HCT116 (cell line): ENCODE data around the gene GNG12. TPM values are rescaled to one million over a fixed set of nuclear protein-coding genes. Genes with fewer than 3 reads are reported as not detected.

Source experiments
- ATAC-seq: fragments of 200-7000 bp; cut with Tn5 transposase; 2 replicates; pipeline ENCODE4 v1.9.1; 2020; ENCODE audit warnings: mild to moderate bottlenecking, moderate library complexity
- BruUV-seq: library from RNA; stranded (reverse); fragments of 400-500 nt; replicated peaks from 2 replicates; lab custom pipeline; 2021; lab: Mats Ljungman, UMichigan
- CTCF ChIA-PET: fragments of 300-600 bp; sonication (Branson Sonifier 250); formaldehyde crosslinking; loops from one replicate; lab custom pipeline; 2021; ENCODE audit warnings: antibody characterized with exemption; lab: Charles Lee
- POLR2A ChIA-PET: fragments of 300-600, 350-600 bp; sonication (Branson Sonifier 250); formaldehyde crosslinking; loops from one replicate; lab custom pipeline; 2021; ENCODE audit warnings: antibody characterized with exemption; lab: Charles Lee
- RAD21 ChIA-PET, 2 experiments: fragments of 300-600 bp; sonication (Branson Sonifier 250); formaldehyde crosslinking; loops; one replicate each; lab custom pipeline; 2023; ENCODE audit warnings: low total read pairs in 2 of 2; ENCODE audit not compliant: uncharacterized antibody in 2 of 2, unreplicated experiment in 2 of 2, low non-redundant PET in 1 of 2; lab: Charles Lee
- DNase-seq: peaks from one replicate; pipeline ENCODE4 v3.0.0-alpha.2; 2010; ENCODE audit warnings: low read depth, low spot score
- H2AFZ ChIP-seq: fragments of 200-600 bp; shearing (Covaris generic), sonication (generic); 2 replicates; pipeline ENCODE4 v1.6.1; 2017; ENCODE audit warnings: low read depth, mixed run types, mixed read lengths, antibody characterized with exemption, low read length; ENCODE audit not compliant: poor library complexity, severe bottlenecking
- H3K27ac ChIP-seq: 2 replicates; pipeline ENCODE4 v1.5.1; 2012; ENCODE audit warnings: low read depth, low read length
- H3K27me3 ChIP-seq: fragments of 200-600 bp; sonication (generic); 2 replicates; pipeline ENCODE4 v1.6.1; 2016; ENCODE audit warnings: mixed run types, low read length, mixed read lengths; ENCODE audit not compliant: insufficient read depth
- H3K36me3 ChIP-seq, 2 experiments: fragments of 200-500 bp in 1 of 2; fragments of 200-600 bp in 1 of 2; sonication (Bioruptor generic) in 1 of 2; sonication (generic) in 1 of 2; 2 replicates each; pipeline versions ENCODE4 v1.5.1 to v1.6.1; 2014 to 2016; ENCODE audit warnings: low read length in 2 of 2, inconsistent platforms in 1 of 2, mixed read lengths in 1 of 2, mixed run types in 1 of 2; ENCODE audit not compliant: insufficient read depth in 2 of 2, control insufficient read depth in 1 of 2
- H3K4me1 ChIP-seq, 2 experiments: fragments of 200-600 bp in 1 of 2; sonication (generic) in 1 of 2; 2 replicates each; pipeline versions ENCODE4 v1.5.1 to v1.6.1; 2012 to 2017; ENCODE audit warnings: low read length in 2 of 2, inconsistent platforms in 1 of 2, mild to moderate bottlenecking in 1 of 2, mixed read lengths in 1 of 2, mixed run types in 1 of 2, moderate library complexity in 1 of 2; ENCODE audit not compliant: insufficient read depth in 2 of 2, control insufficient read depth in 1 of 2
- H3K4me2 ChIP-seq: fragments of 200-600 bp; sonication (generic); 2 replicates; pipeline ENCODE4 v1.6.1; 2017; ENCODE audit warnings: mixed run types, low read length, mixed read lengths
- H3K4me3 ChIP-seq, 2 experiments: fragments of 200-600 bp in 1 of 2; sonication (generic) in 1 of 2; replicated peaks in 1 of 2; 2 replicates each; pipeline ENCODE4 v1.5.1; 2011 to 2016; ENCODE audit warnings: low read length in 2 of 2, control low read depth in 1 of 2, low read depth in 1 of 2, mild to moderate bottlenecking in 1 of 2, mixed read lengths in 1 of 2, mixed run types in 1 of 2
- H3K79me2 ChIP-seq: fragments of 200-600 bp; sonication (generic); 2 replicates; pipeline ENCODE4 v1.6.1; 2017; ENCODE audit warnings: mild to moderate bottlenecking, mixed run types, low read length, moderate library complexity, mixed read lengths; ENCODE audit not compliant: insufficient read depth
- H3K9ac ChIP-seq: fragments of 200-600 bp; sonication (generic); 2 replicates; pipeline ENCODE4 v1.6.1; 2016; ENCODE audit warnings: low read length, mixed read lengths
- H3K9me2 ChIP-seq: fragments of 200-600 bp; sonication (generic), shearing (Covaris generic); 2 replicates; pipeline ENCODE4 v1.6.1; 2017; ENCODE audit warnings: mixed run types, mild to moderate bottlenecking, moderate library complexity; ENCODE audit not compliant: insufficient read depth
- H3K9me3 ChIP-seq, 2 experiments: fragments of 200-500 bp in 1 of 2; fragments of 200-600 bp in 1 of 2; sonication (Bioruptor generic) in 1 of 2; sonication (generic) in 1 of 2; 2 replicates each; pipeline ENCODE4 v1.6.1; 2014 to 2017; ENCODE audit warnings: low read length in 2 of 2, mixed read lengths in 2 of 2, inconsistent platforms in 1 of 2, low read depth in 1 of 2, mild to moderate bottlenecking in 1 of 2, mixed run types in 1 of 2, moderate library complexity in 1 of 2; ENCODE audit not compliant: control insufficient read depth in 1 of 2, insufficient read depth in 1 of 2
- H4K20me1 ChIP-seq: fragments of 200-600 bp; sonication (generic), shearing (Covaris generic); 2 replicates; pipeline ENCODE4 v1.6.1; 2017; ENCODE audit warnings: mixed run types, mild to moderate bottlenecking, moderate library complexity; ENCODE audit not compliant: insufficient read depth
- CEBPB ChIP-seq: IDR thresholded peaks from 2 replicates; pipeline ENCODE4 v1.6.1; 2012; ENCODE audit warnings: low read depth
- POLR2AphosphoS5 ChIP-seq: IDR thresholded peaks from 2 replicates; pipeline ENCODE4 v1.6.1; 2011; ENCODE audit warnings: mild to moderate bottlenecking, low read depth, low read length, moderate library complexity
- SRF ChIP-seq: IDR thresholded peaks from 2 replicates; pipeline ENCODE4 v1.6.1; 2012; ENCODE audit warnings: low read depth
- intact Hi-C: fragments of 100-400 bp; cut with micrococcal nuclease; formaldehyde crosslinking; loops from 2 replicates; pipeline ENCODE4 v1.10.0; 2022
- total RNA-seq: library from RNA; stranded (reverse); gene quantifications from one replicate; pipeline ENCODE4 v1.2.1, GENCODE V29; 2021; ENCODE audit not compliant: unreplicated experiment
- TF ChIP-seq, protein P1 (sequence below): IDR thresholded peaks from 2 replicates; pipeline ENCODE4 v1.6.1; 2012
- TF ChIP-seq, protein P2 (sequence below): IDR thresholded peaks from 2 replicates; pipeline ENCODE4 v1.6.1; 2012; ENCODE audit warnings: low read depth
- TF ChIP-seq, protein P3 (sequence below), 3 experiments: fragments of 200-600 bp in 1 of 3; sonication (generic) in 1 of 3; IDR thresholded peaks in 2 of 3; conservative IDR thresholded peaks in 1 of 3; 2 replicates each; pipeline ENCODE4 v1.5.1; 2012 to 2017; ENCODE audit warnings: low read depth in 2 of 3, low read length in 2 of 3, antibody characterized with exemption in 1 of 3, borderline replicate concordance in 1 of 3, control low read depth in 1 of 3, mild to moderate bottlenecking in 1 of 3, mixed read lengths in 1 of 3, mixed run types in 1 of 3, moderate library complexity in 1 of 3; ENCODE audit not compliant: insufficient read depth in 1 of 3

The GNG12 gene
- total RNA-seq, 1 experiment from 2014 or later: 49.6 TPM

DNA sequence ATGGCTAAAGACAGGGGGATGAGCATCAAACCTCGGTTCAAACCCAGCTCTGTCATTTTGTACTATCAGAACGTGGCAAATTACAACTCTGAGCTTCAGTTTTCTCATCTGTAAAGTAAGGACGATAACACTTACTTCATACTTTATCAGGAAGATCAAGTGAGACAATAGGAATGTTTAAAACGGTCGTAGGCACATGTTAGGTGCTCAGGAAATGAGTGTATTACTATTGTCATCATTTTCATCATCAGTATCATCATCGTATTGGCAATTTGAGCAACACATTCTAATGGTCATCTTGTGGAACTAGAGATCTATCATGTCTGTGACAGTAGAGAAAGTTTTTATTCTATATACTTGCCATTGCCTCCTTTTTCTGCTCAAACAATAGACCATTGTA lies 170.4 kb downstream of the GNG12 start:
- no peaks in the 10 kb centered on the region for H3K9me3 ChIP-seq
- H2AFZ ChIP-seq: no peak overlapping the region
- no peak overlapping the region for H3K4me2 ChIP-seq
- TF ChIP-seq, protein P1, sequence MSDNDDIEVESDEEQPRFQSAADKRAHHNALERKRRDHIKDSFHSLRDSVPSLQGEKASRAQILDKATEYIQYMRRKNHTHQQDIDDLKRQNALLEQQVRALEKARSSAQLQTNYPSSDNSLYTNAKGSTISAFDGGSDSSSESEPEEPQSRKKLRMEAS: no peak
- TF ChIP-seq CEBPB: no peak
- TF ChIP-seq, protein P2, sequence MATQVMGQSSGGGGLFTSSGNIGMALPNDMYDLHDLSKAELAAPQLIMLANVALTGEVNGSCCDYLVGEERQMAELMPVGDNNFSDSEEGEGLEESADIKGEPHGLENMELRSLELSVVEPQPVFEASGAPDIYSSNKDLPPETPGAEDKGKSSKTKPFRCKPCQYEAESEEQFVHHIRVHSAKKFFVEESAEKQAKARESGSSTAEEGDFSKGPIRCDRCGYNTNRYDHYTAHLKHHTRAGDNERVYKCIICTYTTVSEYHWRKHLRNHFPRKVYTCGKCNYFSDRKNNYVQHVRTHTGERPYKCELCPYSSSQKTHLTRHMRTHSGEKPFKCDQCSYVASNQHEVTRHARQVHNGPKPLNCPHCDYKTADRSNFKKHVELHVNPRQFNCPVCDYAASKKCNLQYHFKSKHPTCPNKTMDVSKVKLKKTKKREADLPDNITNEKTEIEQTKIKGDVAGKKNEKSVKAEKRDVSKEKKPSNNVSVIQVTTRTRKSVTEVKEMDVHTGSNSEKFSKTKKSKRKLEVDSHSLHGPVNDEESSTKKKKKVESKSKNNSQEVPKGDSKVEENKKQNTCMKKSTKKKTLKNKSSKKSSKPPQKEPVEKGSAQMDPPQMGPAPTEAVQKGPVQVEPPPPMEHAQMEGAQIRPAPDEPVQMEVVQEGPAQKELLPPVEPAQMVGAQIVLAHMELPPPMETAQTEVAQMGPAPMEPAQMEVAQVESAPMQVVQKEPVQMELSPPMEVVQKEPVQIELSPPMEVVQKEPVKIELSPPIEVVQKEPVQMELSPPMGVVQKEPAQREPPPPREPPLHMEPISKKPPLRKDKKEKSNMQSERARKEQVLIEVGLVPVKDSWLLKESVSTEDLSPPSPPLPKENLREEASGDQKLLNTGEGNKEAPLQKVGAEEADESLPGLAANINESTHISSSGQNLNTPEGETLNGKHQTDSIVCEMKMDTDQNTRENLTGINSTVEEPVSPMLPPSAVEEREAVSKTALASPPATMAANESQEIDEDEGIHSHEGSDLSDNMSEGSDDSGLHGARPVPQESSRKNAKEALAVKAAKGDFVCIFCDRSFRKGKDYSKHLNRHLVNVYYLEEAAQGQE: no peak
- TF ChIP-seq SRF: no peak
- TF ChIP-seq, protein P3, sequence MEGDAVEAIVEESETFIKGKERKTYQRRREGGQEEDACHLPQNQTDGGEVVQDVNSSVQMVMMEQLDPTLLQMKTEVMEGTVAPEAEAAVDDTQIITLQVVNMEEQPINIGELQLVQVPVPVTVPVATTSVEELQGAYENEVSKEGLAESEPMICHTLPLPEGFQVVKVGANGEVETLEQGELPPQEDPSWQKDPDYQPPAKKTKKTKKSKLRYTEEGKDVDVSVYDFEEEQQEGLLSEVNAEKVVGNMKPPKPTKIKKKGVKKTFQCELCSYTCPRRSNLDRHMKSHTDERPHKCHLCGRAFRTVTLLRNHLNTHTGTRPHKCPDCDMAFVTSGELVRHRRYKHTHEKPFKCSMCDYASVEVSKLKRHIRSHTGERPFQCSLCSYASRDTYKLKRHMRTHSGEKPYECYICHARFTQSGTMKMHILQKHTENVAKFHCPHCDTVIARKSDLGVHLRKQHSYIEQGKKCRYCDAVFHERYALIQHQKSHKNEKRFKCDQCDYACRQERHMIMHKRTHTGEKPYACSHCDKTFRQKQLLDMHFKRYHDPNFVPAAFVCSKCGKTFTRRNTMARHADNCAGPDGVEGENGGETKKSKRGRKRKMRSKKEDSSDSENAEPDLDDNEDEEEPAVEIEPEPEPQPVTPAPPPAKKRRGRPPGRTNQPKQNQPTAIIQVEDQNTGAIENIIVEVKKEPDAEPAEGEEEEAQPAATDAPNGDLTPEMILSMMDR (IDR thresholded peaks at IDR 0.05 in 2 of 3, conservative IDR thresholded peaks at IDR 0.05 in 1 of 3; ENCODE audit: borderline replicate concordance in 1 of 3, insufficient read depth in 1 of 3, low read depth in 2 of 3, low read length in 2 of 3): no peak
- no peak for TF ChIP-seq POLR2AphosphoS5
- H3K4me3 ChIP-seq: no peak overlapping the region
- ChIA-PET POLR2A (no interaction called here), CTCF (no interaction called here), RAD21 (no interaction called here)
- H3K4me1 ChIP-seq: no peaks in the 10 kb centered on the region
- DNase-seq (no peak), ATAC-seq (no peak)
- no peaks in the 10 kb centered on the region for H4K20me1 ChIP-seq
- no peak overlapping the region for H3K9ac ChIP-seq
- intact Hi-C loops: no loop called here
- H3K36me3 ChIP-seq: no peaks in the 10 kb centered on the region
- H3K79me2 ChIP-seq: no peaks in the 10 kb centered on the region
- H3K9me2 ChIP-seq: no peaks in the 10 kb centered on the region
- no peak overlapping the region for H3K27ac ChIP-seq
- BruUV-seq: no TSS peak
- no peaks in the 10 kb centered on the region for H3K27me3 ChIP-seq
